Thymus (tissue), 14 donors: Measurements from ENCODE around the gene KRTAP3-2. TPM values are rescaled to one million over a fixed set of nuclear protein-coding genes. Genes with fewer than 3 reads are reported as not detected.
"Not testable (repeated sequence)": the region's sequence is repeated elsewhere in the genome, so short reads cannot be mapped to it uniquely, and the experiment has no call there.

Source experiments
- DNase-seq, 9 donors: peaks; one replicate each; pipeline ENCODE4 v3.0.0-alpha.2; 2013; ENCODE audit warnings: low spot score in 9 of 9, low read depth in 6 of 9, missing footprints in 1 of 9
- H3K27ac ChIP-seq, 2 donors: one replicate each; pipeline ENCODE4 v1.5.1; 2013; ENCODE audit warnings: control low read depth in 1 of 2, low read depth in 1 of 2, low read length in 1 of 2, mild to moderate bottlenecking in 1 of 2, moderate library complexity in 1 of 2
- H3K27me3 ChIP-seq, 2 donors: one replicate each; pipeline ENCODE4 v1.5.1; 2013; ENCODE audit warnings: low read length in 1 of 2; ENCODE audit not compliant: control insufficient read depth in 2 of 2, insufficient read depth in 1 of 2
- H3K36me3 ChIP-seq, 2 donors: one replicate each; pipeline ENCODE4 v1.5.1; 2013; ENCODE audit warnings: low read length in 1 of 2, mild to moderate bottlenecking in 1 of 2, moderate library complexity in 1 of 2; ENCODE audit not compliant: control insufficient read depth in 2 of 2, insufficient read depth in 2 of 2
- H3K4me1 ChIP-seq, 2 donors: one replicate each; pipeline ENCODE4 v1.5.1; 2013; ENCODE audit warnings: low read length in 2 of 2; ENCODE audit not compliant: control insufficient read depth in 2 of 2, insufficient read depth in 2 of 2
- H3K4me3 ChIP-seq, 2 donors: one replicate each; pipeline ENCODE4 v1.5.1; 2013; ENCODE audit warnings: low read length in 2 of 2, control low read depth in 1 of 2, mild to moderate bottlenecking in 1 of 2
- H3K9me3 ChIP-seq, 2 donors: one replicate each; pipeline ENCODE4 v1.5.1; 2013; ENCODE audit warnings: low read length in 1 of 2, mild to moderate bottlenecking in 1 of 2; ENCODE audit not compliant: control insufficient read depth in 2 of 2, insufficient read depth in 1 of 2
- whole genome bisulfite sequencing: extraction: QIAGEN DNeasy Blood & Tissue Kit; methylation state at CpG from one replicate; pipeline ENCODE4 v1.1.7; 2013; 5-methylcytosine and 5-hydroxymethylcytosine counted together
- long read RNA-seq, 10 donors: transcript quantifications; one replicate each; lab custom pipeline, GENCODE V29; 2026
- polyA plus RNA-seq: library from polyadenylated mRNA; stranded (reverse); fragments of 200-250 nt; gene quantifications from one replicate; pipeline ENCODE4 v1.2.3, GENCODE V29; 2013
- total RNA-seq: library from RNA; stranded (reverse); fragments of 120-200 nt; gene quantifications from one replicate; pipeline ENCODE4 v1.2.4, GENCODE V29; 2013
- donor health status: healthy.

Gene KRTAP3-2
- not detected for total RNA-seq
- polyA plus RNA-seq: 0.09 TPM
- long read RNA-seq, donor 1: 0 reads
- long read RNA-seq, donor 2: 0 reads
- long read RNA-seq, donor 3: 0 reads
- long read RNA-seq, donor 4: 0 reads
- long read RNA-seq, donor 5: 0 reads
- long read RNA-seq, donor 6: 0 reads
- long read RNA-seq, donor 7: 0 reads
- long read RNA-seq, donor 8: 0 reads
- long read RNA-seq, donor 9: 0 reads
- long read RNA-seq, donor 10: 0 reads

DNA sequence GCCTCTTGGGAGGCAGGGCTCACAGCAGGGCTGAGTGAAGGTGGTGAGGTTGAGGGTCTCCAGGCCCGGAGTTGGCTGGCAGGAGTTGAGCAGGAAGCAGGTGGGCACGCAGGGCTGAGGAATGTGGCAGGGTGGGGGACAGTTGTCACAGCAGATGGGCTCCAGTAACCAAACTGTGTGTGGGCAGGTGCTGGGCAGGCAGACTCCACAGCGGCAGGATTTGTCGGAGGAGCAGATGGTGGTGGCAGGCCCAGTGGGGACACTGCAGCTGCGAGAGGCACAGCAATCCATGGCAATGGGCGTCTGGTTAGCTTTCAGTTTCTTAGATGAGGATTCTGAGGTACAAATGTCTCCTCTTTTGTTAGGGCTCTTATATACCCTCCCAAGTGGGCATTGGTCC is at the start of gene KRTAP3-2:
TSS of gene KRTAP3-2 (minus strand) at position 344 of the 400 bp plus-strand sequence. CDS start at position 291, 53 bp downstream.
- H3K4me1 ChIP-seq, H3K27ac ChIP-seq, DNase-seq, H3K27me3 ChIP-seq, H3K4me3 ChIP-seq, H3K36me3 ChIP-seq, H3K9me3 ChIP-seq: not testable (repeated sequence)
- 91% methylated on average over 6 of the region's 6 CpGs for WGBS

DNA sequence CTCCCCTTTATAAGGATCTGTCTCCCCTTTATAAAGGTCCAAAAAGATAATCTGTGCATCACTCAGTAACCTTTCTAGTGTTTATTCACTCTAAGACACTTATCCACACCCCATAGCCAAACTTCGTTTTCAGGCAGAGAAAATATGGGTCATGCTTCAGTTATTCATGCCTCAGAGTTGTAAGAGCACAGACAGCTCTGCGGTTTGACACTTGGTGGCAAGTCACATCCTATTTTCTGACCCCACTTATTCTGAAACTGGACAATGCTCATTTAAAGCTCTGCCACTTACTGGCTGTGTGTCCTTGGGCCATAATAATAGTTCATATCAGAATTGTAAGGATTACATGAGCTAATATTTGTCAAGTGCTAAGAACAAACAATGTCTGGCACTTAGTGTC is 49.4 kb upstream of the KRTAP3-2 start:
- no peaks in the 10 kb centered on the region for H3K4me1 ChIP-seq
- 81% methylated on average over 2 of the region's 2 CpGs for WGBS
- H3K27ac ChIP-seq: no peak overlapping the region
- peaks cover 0 to 3% of the 10 kb centered on the region in 2 donors for H3K27me3 ChIP-seq
- H3K4me3 ChIP-seq: no peak overlapping the region
- no peaks in the 10 kb centered on the region for H3K36me3 ChIP-seq
- DNase-seq: no peak
- no peaks in the 10 kb centered on the region for H3K9me3 ChIP-seq

DNA sequence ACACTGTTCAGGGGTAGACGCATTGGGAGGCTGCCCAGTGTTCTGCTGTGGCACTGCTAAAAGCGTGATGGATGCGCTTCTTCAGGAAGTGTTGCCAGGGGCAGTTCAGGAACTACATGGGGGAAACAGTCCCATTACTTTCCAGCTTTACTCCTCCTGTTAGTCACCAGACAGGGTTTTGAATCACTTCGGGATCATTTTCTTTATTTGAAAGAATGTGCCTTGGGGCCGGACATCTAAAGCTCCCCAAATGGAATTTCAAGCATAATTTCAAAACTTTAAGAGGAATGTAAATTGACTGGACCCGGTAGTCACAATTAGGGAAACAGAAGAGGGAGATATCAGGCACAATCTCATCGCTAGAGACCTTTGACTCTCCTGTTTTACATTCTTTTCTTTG is 48.7 kb upstream of the KRTAP3-2 start:
- Histone ChIP-seq H3K27me3 (peaks cover 0 to 3% of the 10 kb centered on the region in 2 donors), H3K4me1 (no peaks in the 10 kb centered on the region), H3K9me3 (no peaks in the 10 kb centered on the region), H3K36me3 (no peaks in the 10 kb centered on the region), H3K4me3 (no peak overlapping the region), H3K27ac (no peak overlapping the region)
- DNase-seq: no peak
- 92% methylated on average over 7 of the region's 7 CpGs for WGBS

DNA sequence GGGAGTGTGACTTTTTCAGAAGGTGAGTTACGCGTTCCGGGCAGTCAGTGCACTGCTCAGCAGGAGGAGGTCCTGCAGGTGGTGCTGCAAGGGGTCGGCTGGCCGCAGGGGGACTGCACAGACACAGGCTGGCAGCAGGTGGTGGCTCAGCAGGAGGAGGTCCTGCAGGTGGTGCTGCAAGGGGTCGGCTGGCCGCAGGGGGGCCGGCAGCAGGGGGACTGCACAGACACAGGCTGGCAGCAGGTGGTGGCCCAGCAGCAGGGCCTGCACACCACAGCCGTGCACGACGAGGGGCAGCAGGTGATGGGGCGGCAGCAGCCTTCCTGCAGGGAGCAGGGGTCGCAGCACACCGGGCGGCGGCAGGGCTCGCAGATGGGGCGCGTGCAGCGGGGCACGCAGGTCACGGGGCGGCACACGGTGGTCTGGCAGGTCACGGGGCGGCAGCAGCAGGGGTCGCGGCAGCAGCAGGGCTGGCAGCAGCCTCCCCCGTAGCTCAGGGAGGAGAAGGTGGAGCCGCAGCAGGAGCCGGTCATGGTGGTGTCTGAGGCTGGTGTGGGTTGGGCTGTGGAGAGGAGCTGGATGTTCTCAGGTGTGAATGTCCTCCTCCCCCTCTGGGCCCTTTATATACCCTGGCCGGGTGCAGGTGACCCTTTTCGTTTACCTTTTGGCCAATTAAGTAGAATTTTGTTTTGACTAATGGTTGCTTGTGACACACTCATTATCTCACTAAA is 47.2 kb upstream of the KRTAP3-2 start, which contains the start of gene KRTAP2-1:
TSS of gene KRTAP2-1 (minus strand) at position 582 of the 731 bp plus-strand sequence. CDS start at position 533, 49 bp downstream.
- not testable (repeated sequence) for DNase-seq, H3K4me3 ChIP-seq, H3K36me3 ChIP-seq, H3K27ac ChIP-seq, H3K4me1 ChIP-seq, H3K27me3 ChIP-seq, H3K9me3 ChIP-seq
- whole genome bisulfite sequencing: 64% methylated on average over 10 of the region's 33 CpGs

DNA sequence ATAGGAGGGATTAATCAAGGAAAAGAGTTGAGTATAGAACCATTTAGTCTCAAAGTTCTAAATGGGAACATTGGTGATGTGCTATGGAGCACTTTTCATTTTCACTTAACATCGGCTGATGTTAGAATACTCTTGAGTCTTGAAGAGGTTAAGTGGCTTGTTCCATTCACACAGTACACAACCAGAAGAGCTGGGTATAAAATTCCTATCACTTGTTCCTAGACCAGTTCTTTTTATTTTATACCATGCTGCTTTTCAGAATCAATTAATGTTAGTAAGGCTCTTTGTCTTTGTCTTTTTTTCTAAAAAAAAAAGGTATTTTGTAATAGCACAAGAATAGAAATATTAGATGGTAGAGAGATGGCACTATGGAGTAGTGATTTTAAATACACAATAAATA is 43.2 kb upstream of the KRTAP3-2 start:
- H3K4me1 ChIP-seq: no peaks in the 10 kb centered on the region
- DNase-seq: no peak
- no peaks in the 10 kb centered on the region for H3K36me3 ChIP-seq
- no peaks in the 10 kb centered on the region for H3K9me3 ChIP-seq
- no peak overlapping the region for H3K4me3 ChIP-seq
- H3K27me3 ChIP-seq: peaks cover 0 to 2% of the 10 kb centered on the region in 2 donors
- WGBS: 95% methylated on average over 1 of the region's 1 CpG
- no peak overlapping the region for H3K27ac ChIP-seq

DNA sequence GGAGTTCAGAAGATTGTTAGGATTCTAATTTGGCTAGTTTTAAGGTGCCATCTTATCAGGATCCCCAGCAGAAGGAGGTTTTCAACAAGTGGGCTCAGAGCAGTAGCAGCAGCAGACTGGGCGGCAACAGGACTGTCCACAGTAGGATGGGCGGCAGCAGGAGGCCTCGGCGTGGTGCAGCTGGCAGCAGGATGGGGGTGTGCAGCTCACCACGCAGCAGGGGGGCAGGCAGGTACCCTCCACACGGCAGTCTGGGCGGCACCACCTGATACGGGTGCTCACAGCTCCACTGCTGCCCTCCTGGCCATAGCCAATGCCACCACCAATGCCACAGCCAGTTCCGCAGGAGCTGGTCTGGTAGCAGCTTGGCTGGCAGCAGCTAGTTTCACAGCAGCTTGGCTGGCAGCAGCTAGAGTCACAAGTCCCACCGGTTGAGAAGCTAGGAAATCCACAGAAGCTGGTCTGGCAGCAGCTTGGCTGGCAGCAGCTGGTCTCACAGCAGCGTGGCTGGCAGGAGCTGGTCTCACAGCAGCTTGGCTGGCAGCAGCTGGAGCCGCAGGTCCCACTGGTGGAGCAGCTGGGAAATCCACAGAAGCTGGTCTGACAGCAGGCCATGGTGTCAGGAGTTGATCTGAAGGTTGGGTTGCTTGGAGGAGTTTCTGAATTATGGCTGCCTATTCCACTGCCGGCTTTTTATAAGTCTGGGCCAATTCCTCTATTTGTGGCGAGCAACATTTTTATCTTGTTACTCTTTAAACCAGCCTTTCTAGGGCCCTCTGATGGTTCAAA is 41.3 kb upstream of the KRTAP3-2 start, which contains the start of gene KRTAP1-1:
TSS of gene KRTAP1-1 (minus strand) at position 668 of the 789 bp plus-strand sequence. CDS start at position 615, 53 bp downstream.
- not testable (repeated sequence) for H3K36me3 ChIP-seq, H3K27me3 ChIP-seq, H3K4me3 ChIP-seq, H3K4me1 ChIP-seq, DNase-seq, H3K9me3 ChIP-seq, H3K27ac ChIP-seq
- WGBS: 94% methylated on average over 14 of the region's 14 CpGs

DNA sequence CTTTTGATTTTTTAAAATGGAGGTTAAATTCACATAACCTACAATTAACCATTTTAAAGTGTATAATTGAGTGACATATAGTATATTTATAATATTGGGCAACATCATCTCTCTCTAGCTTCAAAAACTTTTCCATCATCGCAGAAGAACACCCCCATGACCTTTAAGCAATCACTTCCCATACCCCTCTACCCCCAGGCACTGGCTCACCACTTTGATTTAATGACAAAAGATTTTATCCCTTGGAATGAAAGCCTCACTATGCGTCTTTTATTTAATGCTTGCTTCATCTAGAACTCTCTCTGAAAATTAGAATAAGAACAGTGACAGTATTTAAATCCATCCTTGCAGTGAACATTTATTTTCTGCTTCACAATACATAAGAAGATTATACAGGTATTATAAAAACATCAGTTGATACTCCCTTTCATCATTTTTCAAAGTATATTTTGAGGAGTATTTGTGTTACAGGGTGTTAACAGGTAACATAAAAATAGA is 38.2 kb upstream of the KRTAP3-2 start:
- H3K4me3 ChIP-seq: no peak overlapping the region
- no peak overlapping the region for H3K27ac ChIP-seq
- no peaks in the 10 kb centered on the region for H3K27me3 ChIP-seq
- WGBS: 94% methylated on average over 2 of the region's 2 CpGs
- no peaks in the 10 kb centered on the region for H3K36me3 ChIP-seq
- no peaks in the 10 kb centered on the region for H3K9me3 ChIP-seq
- no peak for DNase-seq
- no peaks in the 10 kb centered on the region for H3K4me1 ChIP-seq

DNA sequence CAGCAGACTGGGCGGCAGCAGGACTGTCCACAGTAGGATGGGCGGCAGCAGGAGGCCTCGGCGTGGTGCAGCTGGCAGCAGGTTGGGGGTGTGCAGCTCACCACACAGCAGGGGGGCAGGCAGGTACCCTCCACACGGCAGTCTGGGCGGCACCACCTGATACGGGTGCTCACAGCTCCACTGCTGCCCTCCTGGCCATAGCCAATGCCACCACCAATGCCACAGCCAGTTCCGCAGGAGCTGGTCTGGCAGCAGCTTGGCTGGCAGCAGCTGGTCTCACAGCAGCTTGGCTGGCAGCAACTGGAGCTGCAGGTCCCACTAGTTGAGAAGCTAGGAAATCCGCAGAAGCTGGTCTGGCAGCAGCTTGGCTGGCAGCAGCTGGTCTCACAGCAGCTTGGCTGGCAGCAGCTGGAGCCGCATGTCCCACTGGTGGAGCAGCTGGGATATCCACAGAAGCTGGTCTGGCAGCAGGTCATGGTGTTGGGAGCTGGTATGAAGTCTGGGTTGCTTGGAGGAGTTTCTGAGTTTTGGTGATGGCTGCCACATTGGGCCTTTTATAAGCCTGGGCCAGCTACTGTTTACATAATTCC is 34.7 kb upstream of the KRTAP3-2 start, which contains the start of gene KRTAP1-3:
TSS of gene KRTAP1-3 (minus strand) at position 529 of the 590 bp plus-strand sequence. CDS start at position 476, 53 bp downstream.
- H3K27ac ChIP-seq, H3K36me3 ChIP-seq, H3K27me3 ChIP-seq, DNase-seq, H3K4me1 ChIP-seq, H3K9me3 ChIP-seq, H3K4me3 ChIP-seq: not testable (repeated sequence)
- WGBS: 98% methylated on average over 9 of the region's 10 CpGs
